HG03575 (cell line): ENCODE data around the gene ANXA6.
"Not testable (repeated sequence)": the region's sequence is repeated elsewhere in the genome, so short reads cannot be mapped to it uniquely, and the experiment has no call there.

Experiments used
- ATAC-seq: cut with Tn5 transposase; IDR thresholded peaks from one replicate; pipeline ENCODE4 v1.9.1; 2021; ENCODE audit not compliant: unreplicated experiment, insufficient number of reproducible peaks, low FRiP score; ENCODE audit errors: extremely low read depth

The ANXA6 gene

GRCh38 chr5:151157426-151158286 is at the start of gene ANXA6:
Gene ANXA6, minus strand, starts transcription at chr5:151157779. Its CDS starts 9,878 bp downstream, at chr5:151147901.
- no peak for ATAC-seq

GRCh38 chr5:151205411-151205810 is 47.8 kb upstream of the ANXA6 start:
- no peak for ATAC-seq

- ATAC-seq, result no peak
Measured at GRCh38 chr5:151204051-151204450, 46.5 kb upstream of the ANXA6 start.

- ATAC-seq, result no peak
Measured at GRCh38 chr5:151202381-151203139, 45.0 kb upstream of the ANXA6 start.

GRCh38 chr5:151200913-151201595 is 43.5 kb upstream of the ANXA6 start:
- ATAC-seq, result no peak

GRCh38 chr5:151199581-151200185 is 42.1 kb upstream of the ANXA6 start:
- ATAC-seq, result no peak

- ATAC-seq, result no peak
Measured at GRCh38 chr5:151198861-151199260, 41.3 kb upstream of the ANXA6 start.

GRCh38 chr5:151197291-151197600 is 39.7 kb upstream of the ANXA6 start:
- not testable (repeated sequence) for ATAC-seq

- ATAC-seq, result peak; percentile 62
Measured at GRCh38 chr5:151196556-151197290, 39.1 kb upstream of the ANXA6 start.

- no peak for ATAC-seq
Measured at GRCh38 chr5:151195622-151196021, 38.0 kb upstream of the ANXA6 start.

- no peak for ATAC-seq
Measured at GRCh38 chr5:151192626-151193025, 35.0 kb upstream of the ANXA6 start.

- no peak for ATAC-seq
Measured at GRCh38 chr5:151191661-151192060, 34.1 kb upstream of the ANXA6 start.

GRCh38 chr5:151189151-151189550 is 31.6 kb upstream of the ANXA6 start:
- ATAC-seq, result no peak

GRCh38 chr5:151186538-151186937 is 29.0 kb upstream of the ANXA6 start:
- ATAC-seq, result no peak

GRCh38 chr5:151186052-151186451 is 28.5 kb upstream of the ANXA6 start:
- no peak for ATAC-seq

GRCh38 chr5:151184316-151185042 is 26.9 kb upstream of the ANXA6 start:
- no peak for ATAC-seq

- no peak for ATAC-seq
Measured at GRCh38 chr5:151183456-151184245, 26.1 kb upstream of the ANXA6 start.
